Measurements from ENCODE around the gene SLC31A1.

DNA sequence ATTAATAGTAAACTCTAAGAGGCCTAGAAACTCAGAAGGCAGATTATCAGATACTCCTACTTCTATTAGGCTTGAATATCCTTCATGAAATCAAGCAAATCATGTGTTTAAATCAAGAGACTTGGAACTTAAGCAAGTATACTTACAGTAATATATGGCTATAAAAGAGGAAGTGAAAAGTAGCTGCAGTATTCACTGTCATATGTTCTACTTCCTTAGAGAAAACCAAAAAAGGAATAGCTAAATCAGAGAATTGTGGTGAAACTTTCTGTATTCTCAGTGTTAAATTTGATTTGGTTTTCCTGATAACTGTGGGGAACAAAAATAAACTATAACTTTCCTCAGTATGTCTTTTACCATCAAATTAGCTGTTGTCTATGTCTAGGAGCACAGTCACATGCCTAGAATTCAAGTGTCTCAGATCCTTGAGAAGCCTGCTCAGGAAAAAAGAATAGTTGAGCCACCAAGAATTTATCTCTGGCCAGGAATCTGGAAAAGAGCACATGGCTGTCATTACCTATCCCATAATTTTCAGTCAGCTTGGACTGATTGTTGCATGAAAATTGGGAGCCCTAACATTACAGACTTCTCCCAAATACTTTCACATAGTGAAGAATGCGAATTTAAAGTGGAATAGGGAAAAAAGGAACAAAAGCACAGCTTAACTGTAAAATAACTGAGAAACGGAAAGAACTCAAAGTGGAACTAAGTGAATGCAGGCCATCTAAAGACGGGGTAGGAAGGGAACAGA is 2.0 kb upstream of the SLC31A1 start:
- TF ChIP-seq POLR2AphosphoS5 (IDR thresholded peaks at IDR 0.05) = no peak
- TF ChIP-seq, protein P1, sequence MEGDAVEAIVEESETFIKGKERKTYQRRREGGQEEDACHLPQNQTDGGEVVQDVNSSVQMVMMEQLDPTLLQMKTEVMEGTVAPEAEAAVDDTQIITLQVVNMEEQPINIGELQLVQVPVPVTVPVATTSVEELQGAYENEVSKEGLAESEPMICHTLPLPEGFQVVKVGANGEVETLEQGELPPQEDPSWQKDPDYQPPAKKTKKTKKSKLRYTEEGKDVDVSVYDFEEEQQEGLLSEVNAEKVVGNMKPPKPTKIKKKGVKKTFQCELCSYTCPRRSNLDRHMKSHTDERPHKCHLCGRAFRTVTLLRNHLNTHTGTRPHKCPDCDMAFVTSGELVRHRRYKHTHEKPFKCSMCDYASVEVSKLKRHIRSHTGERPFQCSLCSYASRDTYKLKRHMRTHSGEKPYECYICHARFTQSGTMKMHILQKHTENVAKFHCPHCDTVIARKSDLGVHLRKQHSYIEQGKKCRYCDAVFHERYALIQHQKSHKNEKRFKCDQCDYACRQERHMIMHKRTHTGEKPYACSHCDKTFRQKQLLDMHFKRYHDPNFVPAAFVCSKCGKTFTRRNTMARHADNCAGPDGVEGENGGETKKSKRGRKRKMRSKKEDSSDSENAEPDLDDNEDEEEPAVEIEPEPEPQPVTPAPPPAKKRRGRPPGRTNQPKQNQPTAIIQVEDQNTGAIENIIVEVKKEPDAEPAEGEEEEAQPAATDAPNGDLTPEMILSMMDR (IDR thresholded peaks at IDR 0.05) = no peak

Data from transverse colon (tissue), 4 donors.